HG03571 (cell line): ENCODE measurements around the gene PLET1.

ENCODE experiments used
- ATAC-seq: cut with Tn5 transposase; IDR thresholded peaks from one replicate; pipeline ENCODE4 v1.9.1; 2021; ENCODE audit not compliant: unreplicated experiment

PLET1 gene

GRCh38 chr11:112247201-112247600 is 13.5 kb downstream of the PLET1 start:
- ATAC-seq: no peak

DNA sequence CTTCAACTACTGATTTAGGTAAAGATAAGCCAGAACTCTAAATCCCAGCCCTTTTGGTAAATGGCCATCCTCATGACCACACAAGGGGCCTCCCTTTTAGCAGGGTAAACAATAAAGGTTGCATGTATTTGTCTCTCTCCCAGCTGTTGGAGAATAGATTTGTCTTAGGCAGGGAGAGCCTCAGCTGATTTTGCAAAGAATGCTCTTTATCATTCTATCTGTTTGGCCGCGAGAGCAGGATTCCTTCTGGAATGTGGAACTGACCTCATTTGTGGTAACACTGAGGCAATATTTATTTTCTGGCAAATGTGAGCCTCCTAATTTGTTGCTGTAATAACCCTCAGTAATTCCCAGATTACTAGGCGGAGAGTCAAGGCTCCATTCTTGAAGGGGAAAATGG is 19.2 kb downstream of the PLET1 start:
- no peak for ATAC-seq

- ATAC-seq: no peak
Measured at GRCh38 chr11:112238041-112238440, 22.6 kb downstream of the PLET1 start.

- ATAC-seq: no peak
Measured at GRCh38 chr11:112237451-112237850, 23.2 kb downstream of the PLET1 start.

DNA sequence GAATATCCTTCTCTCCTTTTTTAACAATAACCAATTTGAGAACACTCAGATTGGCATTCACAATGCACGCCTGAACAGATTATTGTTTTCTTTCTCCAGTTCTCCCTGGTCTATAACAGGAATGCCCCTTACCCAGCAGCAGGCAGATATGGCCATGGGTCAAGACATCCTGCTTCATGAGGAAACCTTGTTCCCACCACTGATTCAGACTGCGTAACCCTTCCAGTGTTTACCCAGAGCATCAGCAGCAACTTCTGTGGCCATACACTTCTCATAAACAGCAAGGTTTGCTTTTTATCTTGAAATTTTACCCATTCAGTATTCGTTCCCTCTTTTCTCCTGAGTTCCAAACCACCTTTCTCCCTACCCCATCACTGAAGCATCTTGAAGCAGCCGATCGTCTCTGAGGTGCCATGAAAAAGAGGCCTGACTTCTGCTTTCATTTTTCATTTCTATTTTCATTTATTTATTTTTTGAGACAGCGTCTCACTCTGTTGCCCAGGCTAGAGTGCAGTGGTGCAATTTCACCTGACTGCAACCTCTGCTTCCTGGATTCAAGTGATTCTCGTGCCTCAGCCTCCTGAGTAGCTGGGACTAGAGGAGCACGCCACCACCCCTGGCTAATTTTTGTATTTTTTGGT is 24.8 kb downstream of the PLET1 start:
- ATAC-seq: peak; percentile 53

DNA sequence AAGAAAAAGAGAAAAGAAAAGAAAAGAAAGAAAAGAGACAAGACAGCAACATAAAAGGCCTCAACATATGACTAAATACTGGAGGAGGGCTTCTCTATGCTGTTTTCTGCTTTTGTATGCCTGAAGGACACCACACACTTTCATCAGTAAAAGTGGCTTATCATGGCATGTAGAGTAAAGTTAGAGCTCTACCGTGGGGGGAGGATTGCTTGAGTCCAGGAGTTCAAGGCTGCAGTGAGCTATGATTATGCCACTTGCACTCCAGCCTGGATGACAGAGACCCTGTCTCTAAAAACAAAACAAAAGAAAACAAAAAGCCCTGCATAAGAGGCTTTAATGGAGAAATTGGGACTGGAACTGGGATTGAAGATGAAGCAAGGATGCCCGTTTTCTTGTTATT is 28.7 kb downstream of the PLET1 start:
- ATAC-seq: no peak

GRCh38 chr11:112229746-112230433 is 30.8 kb downstream of the PLET1 start:
- ATAC-seq: no peak

DNA sequence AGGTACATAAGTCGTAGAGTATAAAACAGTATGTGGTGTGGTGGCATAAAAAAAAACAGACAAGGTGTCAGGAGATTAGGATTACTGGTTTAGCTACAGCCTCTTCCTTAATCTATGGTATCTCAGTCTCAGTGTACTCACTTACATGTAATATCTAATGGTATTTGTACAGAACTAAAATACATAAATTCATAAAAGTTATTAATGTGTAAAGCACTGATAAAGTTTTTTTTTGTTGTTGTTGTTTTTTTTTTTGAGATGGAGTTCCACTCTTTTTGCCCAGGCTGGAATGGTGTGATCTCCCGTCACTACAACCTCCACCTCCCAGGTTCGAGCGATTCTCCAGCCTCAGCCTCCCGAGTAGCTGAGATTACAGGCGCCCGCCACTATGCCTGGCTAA is 31.5 kb downstream of the PLET1 start:
- no peak for ATAC-seq

- no peak for ATAC-seq
Measured at GRCh38 chr11:112228706-112229105, 32.0 kb downstream of the PLET1 start.

GRCh38 chr11:112227471-112227870 is 33.2 kb downstream of the PLET1 start:
- no peak for ATAC-seq

- ATAC-seq: peak; percentile 45
Measured at GRCh38 chr11:112226831-112227401, 33.7 kb downstream of the PLET1 start.

- peak; percentile 96 for ATAC-seq
Measured at GRCh38 chr11:112226062-112226830, 34.4 kb downstream of the PLET1 start, which contains the start of gene PTS. Gene PTS (plus strand): TSS chr11:112226428. CDS start chr11:112226444, 16 bp downstream.

GRCh38 chr11:112225753-112226061 is 35.0 kb downstream of the PLET1 start:
- no peak for ATAC-seq

DNA sequence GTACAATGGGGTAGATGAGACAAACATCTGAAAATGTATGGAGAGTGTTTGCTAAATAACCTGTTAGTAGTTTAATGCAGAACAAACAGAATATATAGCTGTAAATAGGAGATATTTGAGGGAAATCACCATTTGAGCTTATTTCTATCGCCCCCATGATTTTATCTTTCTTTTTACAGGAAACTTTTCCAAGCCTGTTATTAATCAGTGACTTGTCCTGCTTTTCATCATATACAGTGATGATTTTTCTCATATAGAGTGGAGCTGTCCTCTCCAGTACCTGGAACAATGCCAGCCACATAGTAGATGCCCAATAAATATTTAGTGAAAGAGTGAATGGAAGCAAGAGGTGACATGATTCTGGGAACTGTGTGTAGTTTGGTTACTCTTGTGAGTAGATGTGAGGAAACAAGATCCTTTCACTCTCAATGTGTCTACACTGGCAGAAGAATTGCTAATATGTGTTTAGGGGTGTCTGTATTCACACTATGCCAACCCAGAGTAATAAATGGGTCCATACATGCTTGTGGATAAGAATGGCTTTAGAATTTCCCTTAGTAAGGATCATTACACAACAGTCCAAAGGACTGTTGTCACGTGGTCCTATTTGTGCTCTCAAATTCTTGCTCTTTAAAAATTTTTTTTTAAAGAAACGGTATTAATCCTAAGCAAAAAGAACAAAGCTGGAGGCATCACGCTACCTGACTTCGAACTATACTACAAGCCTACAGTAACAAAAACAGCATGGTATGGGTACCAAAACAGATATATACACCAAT is 36.7 kb downstream of the PLET1 start:
- ATAC-seq: no peak

GRCh38 chr11:112223121-112223520 is 37.5 kb downstream of the PLET1 start:
- ATAC-seq: no peak

GRCh38 chr11:112222303-112222702 is 38.4 kb downstream of the PLET1 start:
- no peak for ATAC-seq

DNA sequence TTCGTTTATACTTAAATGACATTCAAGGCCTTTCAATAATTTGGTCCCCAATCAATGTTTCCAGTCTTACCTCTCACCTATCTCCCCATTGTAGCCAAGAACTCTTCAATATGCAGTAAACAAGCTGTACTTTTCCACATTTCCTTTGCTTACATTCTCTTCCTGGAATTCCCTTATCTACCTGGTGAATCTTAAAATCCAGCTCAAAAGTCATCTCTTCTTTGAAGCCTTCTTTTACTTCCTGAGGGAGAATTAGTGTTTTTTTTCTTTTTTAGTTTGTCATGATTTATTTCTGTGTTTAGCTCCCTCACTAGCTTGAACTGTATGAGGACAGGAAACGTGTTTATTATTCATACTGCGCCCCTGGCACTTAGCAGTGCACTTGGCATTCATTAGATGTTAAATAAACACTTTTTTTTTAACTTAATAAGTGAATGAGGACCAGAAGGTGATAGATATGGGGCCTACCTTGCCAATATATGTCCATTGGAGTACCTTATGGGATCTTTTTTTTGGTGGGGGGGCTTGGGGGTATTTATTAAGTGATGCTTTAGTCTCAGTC is 39.3 kb downstream of the PLET1 start:
- no peak for ATAC-seq

- peak; percentile 96 for ATAC-seq
Measured at GRCh38 chr11:112219476-112220232, 41.0 kb downstream of the PLET1 start.

GRCh38 chr11:112216561-112217105 is 44.0 kb downstream of the PLET1 start:
- no peak for ATAC-seq

GRCh38 chr11:112215621-112216020 is 45.0 kb downstream of the PLET1 start:
- ATAC-seq: no peak
